IPS-20b (cell line): Measurements from ENCODE around the gene PDK1.
A peak's percentile ranks its signal among the peaks of the same experiment; 100 is the strongest.
"Not testable (repeated sequence)": the region's sequence is repeated elsewhere in the genome, so short reads cannot be mapped to it uniquely, and the experiment has no call there.

ENCODE experiments used
- H3K27ac ChIP-seq: one replicate; pipeline ENCODE4 v1.5.1; 2013; ENCODE audit warnings: low read length
- H3K27me3 ChIP-seq: 2 replicates; pipeline ENCODE4 v1.6.1; 2013; ENCODE audit warnings: mild to moderate bottlenecking, low read length, inconsistent platforms; ENCODE audit not compliant: insufficient read depth
- H3K36me3 ChIP-seq: 2 replicates; pipeline ENCODE4 v1.6.1; 2013; ENCODE audit warnings: low read depth, mild to moderate bottlenecking, inconsistent platforms, low read length, moderate library complexity; ENCODE audit not compliant: insufficient read depth
- H3K4me1 ChIP-seq: 2 replicates; pipeline ENCODE4 v1.6.1; 2013; ENCODE audit warnings: mild to moderate bottlenecking, control low read depth, inconsistent platforms, low read length, moderate library complexity; ENCODE audit not compliant: insufficient read depth
- H3K4me3 ChIP-seq: 2 replicates; pipeline ENCODE4 v1.5.1; 2013; ENCODE audit warnings: mild to moderate bottlenecking, low read length, inconsistent platforms
- H3K9ac ChIP-seq: 2 replicates; pipeline ENCODE4 v1.6.1; 2013; ENCODE audit warnings: low read depth, mild to moderate bottlenecking, inconsistent platforms, low read length, moderate library complexity
- H3K9me3 ChIP-seq: 2 replicates; pipeline ENCODE4 v1.6.1; 2013; ENCODE audit warnings: mild to moderate bottlenecking, low read depth, low read length, inconsistent platforms; ENCODE audit not compliant: insufficient read depth

The PDK1 gene

DNA sequence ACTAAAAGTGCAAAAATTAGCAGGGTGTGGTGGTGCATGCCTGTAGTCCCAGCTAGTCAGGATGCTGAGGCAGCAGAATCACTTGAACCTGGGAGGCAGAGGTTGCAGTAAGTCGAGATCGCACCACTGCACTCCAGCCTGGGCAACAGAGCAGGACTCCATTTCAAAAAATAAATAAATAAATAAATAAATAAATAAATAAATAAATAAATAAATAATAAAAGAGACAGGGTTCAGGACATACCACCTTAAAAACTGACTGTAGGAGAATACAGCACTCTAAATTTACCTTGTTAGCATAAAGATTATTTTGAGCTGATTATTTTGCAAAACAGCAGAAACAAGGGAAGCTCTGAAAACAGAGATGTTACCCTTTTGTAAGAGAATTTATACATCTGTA, 23.4 kb upstream of the PDK1 start:
- H3K9ac ChIP-seq = peak overlapping the region; percentile 61; the same call in 1 of the 2 replicates
- not testable (repeated sequence) for H3K36me3 ChIP-seq

DNA sequence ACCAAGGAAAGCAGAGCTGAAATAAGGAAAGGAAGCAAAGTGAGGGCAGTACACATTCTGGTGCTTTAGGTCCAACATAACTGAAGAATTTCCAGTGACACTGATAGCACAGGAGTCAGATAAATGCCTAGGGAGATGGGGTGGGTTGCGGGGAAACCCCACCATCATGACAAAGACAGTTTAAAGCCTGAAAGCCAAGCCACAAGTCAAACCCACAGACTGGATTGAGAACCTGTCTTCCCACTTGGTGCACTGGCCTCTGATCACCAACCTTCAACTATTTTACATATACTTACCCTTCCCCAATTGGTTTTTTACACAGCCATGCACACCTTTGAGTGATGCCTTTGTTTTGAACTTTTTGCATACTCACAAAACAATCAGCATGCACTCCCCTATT, 22.2 kb upstream of the PDK1 start:
- no peaks in the 10 kb centered on the region for H3K27me3 ChIP-seq
- H3K4me1 ChIP-seq = peaks cover 23% of the 10 kb centered on the region
- peak overlapping the region; percentile 82 for H3K27ac ChIP-seq
- H3K9me3 ChIP-seq = peaks cover 12% of the 10 kb centered on the region
- H3K9ac ChIP-seq = peak overlapping the region; percentile 61; the same call in 1 of the 2 replicates
- peaks cover 9% of the 10 kb centered on the region for H3K36me3 ChIP-seq
- peak overlapping the region; percentile 4; the same call in 1 of the 2 replicates for H3K4me3 ChIP-seq

More for the DNA sequence above, 23.4 kb upstream of the PDK1 start:
- peak overlapping the region; percentile 47; the same call in 1 of the 2 replicates for H3K4me3 ChIP-seq
- not testable (repeated sequence) for H3K27ac ChIP-seq, H3K27me3 ChIP-seq
- H3K9me3 ChIP-seq = peaks cover 12% of the 10 kb centered on the region
- peaks cover 23% of the 10 kb centered on the region for H3K4me1 ChIP-seq

DNA sequence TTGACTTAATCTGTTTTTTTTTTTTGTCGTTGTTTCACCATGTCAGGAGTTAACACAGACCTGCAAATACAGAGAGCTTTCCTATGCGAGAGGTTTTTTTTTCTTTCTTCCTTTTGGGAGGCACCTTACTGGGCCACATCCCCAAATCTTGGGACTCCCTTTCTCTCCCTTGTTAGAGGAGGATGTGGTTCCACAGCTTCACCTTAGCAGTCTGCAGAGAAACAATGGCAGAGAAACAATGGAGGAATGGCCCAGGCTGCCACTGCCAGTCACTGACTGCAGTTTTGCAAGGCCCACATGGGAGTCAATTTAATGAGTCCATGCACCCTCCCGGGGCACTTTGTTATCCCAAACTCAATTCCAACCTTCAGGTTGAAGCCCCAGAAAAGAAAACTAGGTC, 20.8 kb upstream of the PDK1 start:
- Histone ChIP-seq H3K9ac (peak overlapping the region; percentile 28; the same call in 1 of the 2 replicates), H3K4me1 (peaks cover 23% of the 10 kb centered on the region), H3K27me3 (no peaks in the 10 kb centered on the region), H3K36me3 (peaks cover 7% of the 10 kb centered on the region), H3K27ac (peak overlapping the region; percentile 87), H3K4me3 (peak overlapping the region; percentile 41; the same call in 1 of the 2 replicates), H3K9me3 (peaks cover 24% of the 10 kb centered on the region)

DNA sequence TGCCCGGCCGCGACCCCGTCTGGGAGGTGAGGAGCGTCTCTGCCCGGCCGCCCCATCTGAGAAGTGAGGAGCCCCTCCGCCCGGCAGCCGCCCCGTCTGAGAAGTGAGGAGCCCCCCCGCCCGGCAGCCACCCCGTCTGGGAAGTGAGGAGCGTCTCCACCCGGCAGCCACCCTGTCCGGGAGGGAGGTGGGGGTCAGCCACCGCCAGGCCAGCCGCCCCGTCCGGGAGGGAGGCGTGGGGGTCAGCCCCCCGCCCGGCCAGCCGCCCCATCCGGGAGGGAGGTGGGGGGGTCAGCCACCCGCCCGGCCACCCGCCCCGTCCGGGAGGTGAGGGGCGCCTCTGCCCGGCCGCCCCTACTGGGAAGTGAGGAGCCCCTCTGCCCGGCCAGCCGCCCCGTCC, 18.0 kb upstream of the PDK1 start:
- Histone ChIP-seq H3K4me1 (peaks cover 21% of the 10 kb centered on the region), H3K9me3 (peaks cover 40% of the 10 kb centered on the region), H3K36me3 (peaks cover 13% of the 10 kb centered on the region; the same call in 1 of the 2 replicates)
- H3K27me3 ChIP-seq, H3K4me3 ChIP-seq, H3K9ac ChIP-seq, H3K27ac ChIP-seq: not testable (repeated sequence)

DNA sequence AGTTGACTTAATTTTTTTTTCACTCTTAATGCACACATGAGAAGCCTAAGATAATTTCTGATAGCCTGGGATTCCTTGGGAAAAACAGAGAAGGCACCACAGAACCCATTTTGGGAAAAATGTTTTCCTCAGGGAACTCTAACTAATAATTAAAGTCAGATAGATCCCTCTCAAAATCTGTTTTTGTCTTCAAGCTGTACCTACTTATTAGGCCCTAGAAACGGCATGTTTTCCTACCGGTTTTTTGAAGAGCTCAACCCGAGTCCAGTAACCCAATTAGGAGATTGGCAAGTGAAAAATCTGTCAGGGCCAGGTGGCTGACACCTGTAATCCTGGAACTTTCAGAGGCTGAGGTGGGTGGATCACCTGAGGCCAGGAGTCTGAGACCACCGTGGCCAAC, 16.1 kb upstream of the PDK1 start:
- H3K9ac ChIP-seq = no peak overlapping the region
- no peak overlapping the region for H3K27ac ChIP-seq
- no peaks in the 10 kb centered on the region for H3K27me3 ChIP-seq
- H3K4me3 ChIP-seq = 0 out of 2 replicates have a peak overlapping the region, but pooled peaks have one; percentile 2
- H3K4me1 ChIP-seq = peaks cover 9% of the 10 kb centered on the region; the same call in 1 of the 2 replicates
- peaks cover 13% of the 10 kb centered on the region; the same call in 1 of the 2 replicates for H3K36me3 ChIP-seq
- H3K9me3 ChIP-seq = peaks cover 58% of the 10 kb centered on the region

DNA sequence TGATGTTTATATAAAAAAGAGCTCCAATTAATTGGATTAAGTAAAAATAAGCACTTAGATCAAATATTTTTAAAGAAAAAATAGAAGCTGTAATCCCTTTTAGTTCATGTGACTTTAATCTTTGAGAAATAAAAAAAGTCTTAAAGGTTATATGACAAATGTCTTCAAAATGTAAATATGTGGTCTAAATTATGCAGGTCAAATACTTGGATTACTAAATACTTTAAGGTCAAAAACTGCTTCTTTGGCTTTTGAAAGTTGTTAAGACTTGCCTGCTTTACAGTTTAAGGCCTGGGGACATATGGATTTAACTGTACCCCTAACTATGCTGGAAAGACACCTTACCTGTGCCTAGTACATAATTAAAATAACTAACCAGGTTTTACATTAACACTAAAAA, 15.5 kb upstream of the PDK1 start:
- Histone ChIP-seq H3K4me1 (peaks cover 3% of the 10 kb centered on the region; the same call in 1 of the 2 replicates), H3K4me3 (no peak overlapping the region), H3K36me3 (peaks cover 13% of the 10 kb centered on the region; the same call in 1 of the 2 replicates), H3K9me3 (peaks cover 58% of the 10 kb centered on the region), H3K27me3 (no peaks in the 10 kb centered on the region), H3K9ac (no peak overlapping the region), H3K27ac (no peak overlapping the region)

DNA sequence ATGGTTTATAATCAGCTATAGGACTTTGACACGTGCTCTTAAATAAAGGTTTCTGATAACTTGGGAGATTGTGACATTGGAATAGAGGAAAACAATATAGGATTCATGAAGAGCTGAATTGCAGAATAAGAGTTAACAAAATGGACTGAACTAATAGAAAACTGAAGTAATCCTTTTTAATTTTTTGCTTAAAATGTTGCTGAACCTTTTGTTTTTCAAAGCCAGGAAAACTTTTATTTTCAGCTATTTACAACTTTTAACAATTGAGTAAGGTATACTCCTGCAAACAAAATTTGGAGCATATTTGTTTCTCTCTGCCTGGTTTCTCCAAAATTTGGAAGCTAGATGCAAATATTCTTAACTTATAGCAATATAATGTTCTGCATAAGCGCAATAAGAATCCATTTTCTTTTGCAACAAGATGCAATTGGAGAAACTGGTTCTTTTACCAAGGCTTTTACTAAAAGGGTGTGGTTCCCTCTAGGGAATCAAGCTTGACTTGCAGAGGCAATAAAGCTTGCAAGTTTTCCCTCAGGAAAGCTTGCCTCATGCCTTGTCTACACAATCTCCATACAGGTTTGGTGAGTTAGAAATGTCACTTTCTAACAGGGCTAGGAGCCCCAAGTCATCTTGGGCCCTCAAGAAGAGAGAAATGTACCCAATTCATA, 10.3 kb upstream of the PDK1 start:
- Histone ChIP-seq H3K9ac (no peak overlapping the region), H3K4me3 (no peak overlapping the region), H3K27me3 (no peaks in the 10 kb centered on the region), H3K9me3 (peaks cover 57% of the 10 kb centered on the region), H3K36me3 (peaks cover 12% of the 10 kb centered on the region; the same call in 1 of the 2 replicates), H3K27ac (no peak overlapping the region), H3K4me1 (peaks cover 17% of the 10 kb centered on the region; the same call in 1 of the 2 replicates)

DNA sequence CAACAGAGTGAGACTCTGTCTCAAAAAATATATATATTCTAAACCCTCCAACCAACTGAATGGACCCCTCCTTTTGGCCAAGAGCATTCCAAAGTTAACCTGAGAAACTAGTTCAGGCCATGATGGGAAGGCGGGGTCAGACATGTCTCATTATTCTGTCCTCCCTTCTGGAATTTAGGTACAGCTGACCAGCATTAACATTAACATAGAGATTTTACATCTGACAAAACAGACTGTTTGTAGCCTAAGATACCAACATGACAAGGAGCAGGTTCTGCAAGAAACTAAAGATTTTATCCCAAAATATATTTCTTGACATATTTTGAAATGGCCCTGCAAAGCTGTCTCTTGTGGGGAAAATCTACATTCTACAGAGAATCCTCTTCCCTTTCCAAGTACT, 6.8 kb upstream of the PDK1 start:
- Histone ChIP-seq H3K9ac (no peak overlapping the region), H3K4me3 (no peak overlapping the region), H3K27ac (peak overlapping the region; percentile 40), H3K36me3 (peaks cover 6% of the 10 kb centered on the region; the same call in 1 of the 2 replicates), H3K27me3 (no peaks in the 10 kb centered on the region), H3K4me1 (peaks cover 44% of the 10 kb centered on the region), H3K9me3 (peaks cover 32% of the 10 kb centered on the region)

DNA sequence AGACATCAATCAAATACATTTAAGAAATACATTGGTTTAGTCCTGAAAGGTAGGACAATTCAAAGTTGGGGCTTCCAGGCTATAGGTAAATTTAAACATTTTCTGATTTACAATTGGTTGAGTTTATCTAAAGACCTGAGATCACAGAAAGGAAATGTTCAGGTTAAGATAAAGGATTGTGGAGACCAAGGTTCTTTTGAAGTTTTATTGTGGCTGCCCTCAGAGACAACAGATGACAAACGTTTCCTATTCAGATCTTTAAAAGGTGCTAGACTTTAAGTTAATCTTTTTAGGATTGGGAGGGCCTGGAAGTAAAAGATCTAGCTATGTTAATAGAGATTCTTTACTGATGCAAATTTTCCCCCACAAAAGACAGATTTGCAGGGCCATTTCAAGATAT, 6.1 kb upstream of the PDK1 start:
- H3K4me1 ChIP-seq = peaks cover 49% of the 10 kb centered on the region
- H3K4me3 ChIP-seq, H3K27me3 ChIP-seq, H3K36me3 ChIP-seq: not testable (repeated sequence)
- H3K9ac ChIP-seq = peak overlapping the region; percentile 14; the same call in 1 of the 2 replicates
- peaks cover 27% of the 10 kb centered on the region; the same call in 1 of the 2 replicates for H3K9me3 ChIP-seq
- H3K27ac ChIP-seq = peak overlapping the region; percentile 40

DNA sequence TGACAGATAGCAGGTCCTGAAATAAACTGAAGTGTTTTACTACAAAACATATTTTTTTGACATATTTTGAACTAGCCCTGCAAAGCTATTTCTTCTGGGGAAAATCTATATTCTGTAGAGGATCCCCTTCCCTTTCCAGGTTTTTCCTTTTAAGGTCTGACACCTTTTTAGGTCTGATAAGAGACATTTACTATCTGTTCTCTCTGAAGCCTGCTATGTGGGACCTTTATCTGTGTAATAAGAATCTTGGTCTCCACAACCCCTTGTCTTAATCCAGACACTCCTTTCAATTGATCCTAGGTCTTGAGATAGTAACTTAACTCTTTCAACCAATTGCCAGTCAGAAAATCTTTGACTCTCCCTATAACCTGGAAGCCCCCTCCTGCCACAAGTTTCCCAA, 5.5 kb upstream of the PDK1 start:
- peaks cover 56% of the 10 kb centered on the region for H3K4me1 ChIP-seq
- peak overlapping the region; percentile 49; the same call in 1 of the 2 replicates for H3K9ac ChIP-seq
- H3K4me3 ChIP-seq = no peak overlapping the region
- H3K9me3 ChIP-seq = peaks cover 27% of the 10 kb centered on the region; the same call in 1 of the 2 replicates
- H3K27me3 ChIP-seq = peaks cover 6% of the 10 kb centered on the region; the same call in 1 of the 2 replicates
- H3K36me3 ChIP-seq = peaks cover 6% of the 10 kb centered on the region; the same call in 1 of the 2 replicates
- peak overlapping the region; percentile 44 for H3K27ac ChIP-seq

DNA sequence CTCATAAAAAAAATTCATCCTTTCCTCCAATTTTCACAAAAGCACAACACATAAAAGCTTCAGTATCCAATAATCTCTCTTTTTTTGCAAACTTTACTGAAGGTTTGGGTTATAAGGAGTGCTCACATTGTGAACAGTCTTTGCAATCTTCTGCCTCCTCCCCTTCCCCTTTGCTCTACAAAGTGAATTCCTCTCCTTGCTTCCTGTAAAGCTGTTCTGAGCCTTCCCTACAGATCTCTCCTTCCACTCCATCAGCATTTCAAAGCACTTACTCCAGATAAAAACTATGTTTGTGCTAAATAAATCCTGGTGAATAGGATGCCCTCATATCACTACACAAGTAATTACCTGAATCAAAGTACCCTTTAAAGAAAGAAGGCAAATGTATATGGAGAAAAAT, 4.6 kb upstream of the PDK1 start:
- H3K36me3 ChIP-seq = peaks cover 6% of the 10 kb centered on the region; the same call in 1 of the 2 replicates
- H3K9ac ChIP-seq = peak overlapping the region; percentile 49; the same call in 1 of the 2 replicates
- peaks cover 56% of the 10 kb centered on the region for H3K4me1 ChIP-seq
- peaks cover 19% of the 10 kb centered on the region; the same call in 1 of the 2 replicates for H3K9me3 ChIP-seq
- H3K27ac ChIP-seq = peak overlapping the region; percentile 44
- peaks cover 6% of the 10 kb centered on the region; the same call in 1 of the 2 replicates for H3K27me3 ChIP-seq
- H3K4me3 ChIP-seq = peak overlapping the region; percentile 15; the same call in 1 of the 2 replicates
